Measurements from ENCODE around the gene MBLAC1.

Gene MBLAC1

GRCh38 chr7:100098913-100099312 is 27.9 kb upstream of the MBLAC1 start:
- DNase-seq: no peak

GRCh38 chr7:100099452-100099851 is 27.3 kb upstream of the MBLAC1 start:
- DNase-seq: no peak

GRCh38 chr7:100100420-100101015 is 26.2 kb upstream of the MBLAC1 start:
- DNase-seq: peak; percentile 87

DNA sequence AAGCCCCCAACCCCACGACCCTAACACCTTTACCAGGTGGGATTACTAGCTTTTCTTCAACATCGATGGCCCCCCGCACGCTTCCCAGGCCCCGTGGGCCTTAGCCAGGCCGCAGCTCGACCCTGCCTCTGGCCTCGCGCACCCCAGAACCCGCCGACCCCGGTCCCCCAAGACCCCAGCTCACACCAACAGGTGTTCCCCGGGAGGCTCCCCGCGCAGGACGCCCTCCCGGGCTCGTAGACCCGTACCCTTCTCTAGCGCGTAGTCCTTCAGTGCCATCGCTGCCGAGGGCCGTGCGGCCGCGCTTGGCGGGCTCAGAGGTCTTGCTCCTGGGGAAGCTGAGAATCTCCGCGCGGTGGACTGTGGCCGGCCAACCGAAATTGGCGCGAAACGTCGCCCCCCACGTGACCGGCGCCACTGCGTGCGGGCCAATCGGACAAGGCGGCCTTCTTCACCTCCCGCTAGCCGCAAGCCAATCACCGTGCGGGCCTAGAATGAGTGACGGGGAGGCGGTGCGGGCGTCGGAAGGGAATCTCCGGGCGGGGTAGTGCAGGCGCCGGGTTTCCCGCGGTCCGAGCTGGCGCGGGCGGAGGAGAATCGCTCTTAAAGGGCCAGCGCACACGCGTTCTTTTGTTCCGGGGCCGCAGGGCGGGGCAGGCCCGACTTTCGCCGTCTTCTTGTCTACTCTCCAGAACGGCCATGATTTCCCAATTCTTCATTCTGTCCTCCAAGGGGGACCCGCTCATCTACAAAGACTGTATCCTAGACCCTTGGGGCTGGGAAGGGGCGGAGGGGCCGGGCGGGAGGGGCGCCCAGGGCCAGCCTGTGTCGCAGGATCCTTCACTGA is 25.5 kb upstream of the MBLAC1 start, which contains the start of the genes AP4M1 and MCM7:
Gene AP4M1 (plus strand): TSS at position 628 of the 847 bp plus-strand sequence. CDS start 72 bp downstream, at position 700.
Gene MCM7 (minus strand): TSS at position 382 of the 847 bp plus-strand sequence. CDS start 103 bp downstream, at position 279.
- DNase-seq: peak; percentile 97

DNA sequence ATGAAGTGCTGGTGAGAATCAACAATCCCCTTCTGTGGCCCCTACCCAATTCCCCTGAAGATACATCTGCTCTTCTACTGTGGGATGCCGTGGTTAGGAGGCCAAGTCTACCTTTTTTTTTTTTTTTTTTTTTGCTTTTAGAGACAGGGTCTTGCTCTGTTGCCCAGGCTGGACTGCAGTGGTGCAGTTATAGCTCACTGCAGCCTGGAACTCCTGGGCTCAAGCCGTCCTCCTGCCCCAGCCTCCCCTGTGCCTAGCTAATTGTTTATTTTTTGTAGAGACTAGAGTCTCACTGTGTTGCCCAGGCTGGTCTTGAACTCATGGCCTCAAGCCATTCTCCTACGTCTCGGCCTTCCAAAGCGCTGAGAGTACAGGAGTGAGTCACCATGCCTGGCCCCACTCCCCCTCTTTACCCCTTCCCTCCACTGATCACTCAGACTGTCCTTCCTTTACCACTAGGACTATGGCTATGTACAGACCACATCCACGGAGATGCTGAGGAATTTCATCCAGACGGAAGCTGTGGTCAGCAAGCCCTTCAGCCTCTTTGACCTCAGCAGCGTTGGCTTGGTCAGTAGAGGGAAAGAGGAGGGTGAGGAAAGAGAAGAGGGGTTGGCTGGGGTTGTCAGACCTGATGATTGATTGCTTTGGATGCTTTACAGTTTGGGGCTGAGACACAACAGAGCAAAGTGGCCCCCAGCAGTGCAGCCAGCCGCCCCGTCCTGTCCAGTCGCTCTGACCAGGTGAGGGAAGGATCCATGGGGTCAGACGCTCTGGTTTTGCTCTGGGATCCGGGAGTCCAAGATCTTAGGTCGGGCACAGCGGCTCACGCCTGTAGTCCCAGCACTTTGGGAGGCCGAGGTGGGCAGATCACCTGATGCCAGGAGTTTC is 23.6 kb upstream of the MBLAC1 start:
- no peak for DNase-seq

DNA sequence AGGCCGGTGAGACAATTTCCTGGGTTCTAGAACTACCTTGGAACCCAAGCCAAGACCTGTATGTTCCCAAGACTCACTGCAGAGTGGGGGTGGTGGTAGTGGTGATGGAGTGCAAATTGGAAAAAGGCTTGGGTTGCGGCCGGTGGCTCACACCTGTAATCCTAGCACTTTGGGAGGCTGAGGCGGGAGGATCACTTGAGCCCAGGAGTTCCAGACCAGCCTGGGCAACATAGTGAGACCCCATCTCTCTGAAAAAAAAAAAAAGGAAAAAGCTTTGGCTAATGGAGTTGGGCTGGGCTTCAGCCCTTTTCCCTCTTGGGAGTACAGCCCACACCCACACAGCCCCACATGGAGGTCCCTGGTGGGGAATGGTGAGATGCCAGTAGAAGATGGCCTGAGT is 21.2 kb upstream of the MBLAC1 start:
- DNase-seq: no peak

- DNase-seq: no peak
Observed at GRCh38 chr7:100106633-100107032, 20.1 kb upstream of the MBLAC1 start.

GRCh38 chr7:100107125-100107737 is 19.5 kb upstream of the MBLAC1 start:
- DNase-seq: no peak

- no peak for DNase-seq
Observed at GRCh38 chr7:100107890-100108289, 18.9 kb upstream of the MBLAC1 start.

GRCh38 chr7:100109521-100110163 is 17.1 kb upstream of the MBLAC1 start:
- DNase-seq: no peak

GRCh38 chr7:100111156-100111555 is 15.6 kb upstream of the MBLAC1 start:
- DNase-seq: no peak

GRCh38 chr7:100111914-100112313 is 14.9 kb upstream of the MBLAC1 start:
- DNase-seq: no peak

- DNase-seq: no peak
Observed at GRCh38 chr7:100115026-100115425, 11.7 kb upstream of the MBLAC1 start.

DNA sequence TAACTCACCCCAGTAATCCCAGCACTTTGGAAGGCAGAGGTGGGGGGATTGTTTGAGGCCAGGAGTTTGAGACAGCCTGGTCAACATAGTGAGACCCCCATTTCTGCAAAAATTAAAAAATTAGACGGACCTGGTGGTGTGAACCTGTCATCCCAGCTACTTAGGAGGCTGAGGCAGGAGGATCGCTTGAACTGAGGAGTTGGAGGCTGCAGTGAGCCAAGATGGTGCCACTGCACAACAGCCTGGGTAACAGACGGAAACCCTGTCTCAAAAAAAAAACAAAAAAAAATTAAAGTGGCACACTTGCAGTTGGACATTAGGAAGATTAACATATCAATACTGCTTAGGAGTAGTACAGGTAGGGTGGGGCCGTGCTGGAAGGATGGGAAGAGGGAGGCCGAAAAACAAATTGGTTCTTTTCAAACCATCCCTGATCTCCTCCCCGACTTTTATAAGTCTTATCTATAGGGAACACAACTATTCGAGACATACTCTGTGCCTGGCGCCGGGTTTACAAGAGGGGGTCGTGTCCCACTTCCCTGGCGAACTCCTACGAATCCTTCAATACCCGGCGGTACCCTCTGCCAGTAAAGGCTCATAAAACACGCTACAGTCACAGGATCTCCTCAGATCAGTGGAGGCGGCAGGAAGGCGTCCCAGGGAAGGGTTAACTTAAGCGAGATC is 8.2 kb upstream of the MBLAC1 start:
- DNase-seq: no peak

DNA sequence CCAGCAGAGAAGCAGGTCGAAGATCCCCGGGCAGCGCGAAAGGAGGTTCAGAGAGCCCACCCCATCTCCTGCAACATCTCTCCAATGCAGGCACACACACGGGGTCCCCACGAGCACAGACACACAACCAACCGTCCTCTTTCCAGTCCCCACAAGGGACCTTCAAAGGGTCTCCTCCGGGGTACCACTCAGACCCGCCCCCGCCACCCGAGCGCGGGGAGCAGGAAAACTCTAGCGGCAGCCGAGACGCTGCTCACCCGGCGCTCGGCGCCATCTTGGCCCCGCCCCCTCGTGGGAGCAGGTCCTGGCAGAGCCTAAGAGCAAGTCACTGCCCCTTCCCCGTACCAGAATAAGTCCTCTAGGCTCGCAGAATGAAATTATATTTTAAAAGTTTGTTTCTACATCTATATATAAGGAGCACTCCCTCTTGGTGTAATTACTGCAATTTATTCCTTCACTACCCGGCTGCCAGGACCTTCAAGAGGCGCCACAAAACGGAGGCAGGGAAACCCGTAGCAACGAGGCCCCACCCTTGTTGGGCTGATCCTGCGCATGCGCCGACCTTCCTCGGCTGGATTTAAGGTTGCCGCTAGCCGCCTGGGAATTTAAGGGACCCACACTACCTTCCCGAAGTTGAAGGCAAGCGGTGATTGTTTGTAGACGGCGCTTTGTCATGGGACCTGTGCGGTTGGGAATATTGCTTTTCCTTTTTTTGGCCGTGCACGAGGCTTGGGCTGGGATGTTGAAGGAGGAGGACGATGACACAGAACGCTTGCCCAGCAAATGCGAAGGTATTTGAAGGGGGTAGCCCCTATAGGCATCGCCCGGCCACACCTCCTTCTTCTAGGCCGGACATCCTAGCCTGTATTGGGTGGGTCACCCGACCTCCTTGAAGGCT is 7.4 kb upstream of the MBLAC1 start, which contains the start of the genes CNPY4 and TAF6:
Gene CNPY4 (plus strand): TSS at position 563 of the 898 bp plus-strand sequence. CDS start 111 bp downstream, at position 674.
Gene TAF6 (minus strand): TSS at position 287 of the 898 bp plus-strand sequence. CDS start 5,149 bp downstream, outside the sequence.
- DNase-seq: peak; percentile 91

GRCh38 chr7:100119970-100120732 is 6.6 kb upstream of the MBLAC1 start:
- no peak for DNase-seq

- DNase-seq: no peak
Observed at GRCh38 chr7:100120733-100121036, 6.1 kb upstream of the MBLAC1 start.

DNA sequence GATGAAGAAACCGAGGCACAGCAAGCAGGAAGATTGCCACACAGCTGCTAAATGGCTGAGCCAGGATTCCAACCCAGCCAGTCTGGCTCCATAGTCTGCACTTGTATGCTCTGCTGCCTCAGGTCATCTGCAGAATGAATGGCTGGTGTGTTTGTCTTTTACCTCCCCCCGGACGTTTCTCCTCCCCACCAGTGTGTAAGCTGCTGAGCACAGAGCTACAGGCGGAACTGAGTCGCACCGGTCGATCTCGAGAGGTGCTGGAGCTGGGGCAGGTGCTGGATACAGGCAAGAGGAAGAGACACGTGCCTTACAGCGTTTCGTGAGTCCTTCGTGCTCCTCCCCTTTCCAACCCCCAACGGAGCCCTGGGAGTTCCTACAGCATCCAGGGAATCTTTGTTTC is 4.7 kb upstream of the MBLAC1 start:
- no peak for DNase-seq

DNA sequence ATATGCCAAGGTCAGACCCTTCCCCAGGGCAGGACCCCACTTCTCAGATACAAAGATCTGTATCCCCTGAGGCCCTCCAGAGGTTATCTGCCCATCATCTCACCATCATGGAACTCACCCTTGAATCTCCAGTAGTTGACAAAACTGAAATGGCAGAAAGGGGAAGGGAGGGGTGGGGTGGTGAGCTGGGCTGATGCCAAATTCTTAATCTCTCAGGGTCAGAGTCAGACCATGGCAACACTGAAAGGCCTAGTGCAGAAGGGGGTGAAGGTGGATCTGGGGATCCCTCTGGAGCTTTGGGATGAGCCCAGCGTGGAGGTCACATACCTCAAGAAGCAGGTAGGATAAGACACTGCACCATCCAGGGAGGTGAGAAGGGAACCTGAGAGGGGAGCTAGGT is 4.2 kb upstream of the MBLAC1 start:
- no peak for DNase-seq
